Activated CD4-positive, alpha-beta T cell treated with anti-CD3 and anti-CD28 coated beads for 36 hours (primary cell): ENCODE results near the gene CGB5. TPM values are rescaled to one million over a fixed set of nuclear protein-coding genes. Genes with fewer than 3 reads are reported as not detected.
"Not testable (repeated sequence)": the region's sequence is repeated elsewhere in the genome, so short reads cannot be mapped to it uniquely, and the experiment has no call there.

ENCODE experiments used
- ATAC-seq: fragments of 200-7000 bp; cut with Tn5 transposase; one replicate; pipeline ENCODE4 v1.10.0; 2021; ENCODE audit warnings: mild to moderate bottlenecking, moderate library complexity
- CTCF ChIA-PET: fragments of 350-600 bp; sonication (Branson Sonifier 250); formaldehyde crosslinking; loops from one replicate; lab custom pipeline; 2021; ENCODE audit warnings: antibody characterized with exemption; lab: Charles Lee
- POLR2A ChIA-PET: fragments of 350-600 bp; sonication (Branson Sonifier 250); formaldehyde crosslinking; loops from one replicate; lab custom pipeline; 2021; ENCODE audit warnings: antibody characterized with exemption, inconsistent platforms; lab: Charles Lee
- DNase-seq: peaks from one replicate; pipeline ENCODE4 v3.0.0-alpha.2; 2020
- H3K27ac Mint-ChIP-seq: one replicate; pipeline ENCODE4 v1.8.0; 2021; ENCODE audit warnings: mixed read lengths
- H3K27me3 Mint-ChIP-seq: one replicate; pipeline ENCODE4 v1.8.0; 2021; ENCODE audit warnings: mixed read lengths
- H3K36me3 Mint-ChIP-seq: one replicate; pipeline ENCODE4 v1.8.0; 2021; ENCODE audit warnings: low read depth, mixed read lengths
- H3K4me1 Mint-ChIP-seq: one replicate; pipeline ENCODE4 v1.8.0; 2021; ENCODE audit warnings: mixed read lengths
- H3K4me3 Mint-ChIP-seq: one replicate; pipeline ENCODE4 v1.8.0; 2021; ENCODE audit warnings: mild to moderate bottlenecking, moderate library complexity, mixed read lengths
- H3K9me3 Mint-ChIP-seq: one replicate; pipeline ENCODE4 v1.8.0; 2021; ENCODE audit warnings: low read depth, mixed read lengths
- intact Hi-C, 2 experiments: fragments of 100-400 bp; cut with DNase I in 1 of 2; cut with micrococcal nuclease in 1 of 2; formaldehyde crosslinking; loops; one replicate each; pipeline versions ENCODE4 v1.14.2 to v1.15.1; 2022 to 2024; cut with DNase I, micrococcal nuclease
- total RNA-seq, 2 experiments: library from RNA; stranded (reverse); gene quantifications; one replicate each; pipeline ENCODE4 v1.2.3, GENCODE V29; 2021

Gene CGB5
- total RNA-seq, 2 experiments from 2014 or later: not detected

GRCh38 chr19:49020931-49021895 is 22.4 kb upstream of the CGB5 start:
- no peak overlapping the region for H3K27ac Mint-ChIP-seq
- no peak overlapping the region for H3K4me3 Mint-ChIP-seq
- intact Hi-C loops: no loop called here
- peak; percentile 41 for DNase-seq
- peaks cover 3% of the 10 kb centered on the region for H3K36me3 Mint-ChIP-seq
- CTCF ChIA-PET: interaction anchor here (0.7 to 2.2 kb wide), 4 partner anchors 16 to 50 kb away, joined by 3 to 18 read pairs (median 4); partner anchors contain the start of genes GYS1 and RUVBL2
- H3K9me3 Mint-ChIP-seq: no peaks in the 10 kb centered on the region
- POLR2A ChIA-PET: no interaction called here
- peaks cover 16% of the 10 kb centered on the region for H3K4me1 Mint-ChIP-seq
- ATAC-seq: no peak
- peaks cover 6% of the 10 kb centered on the region for H3K27me3 Mint-ChIP-seq

DNA sequence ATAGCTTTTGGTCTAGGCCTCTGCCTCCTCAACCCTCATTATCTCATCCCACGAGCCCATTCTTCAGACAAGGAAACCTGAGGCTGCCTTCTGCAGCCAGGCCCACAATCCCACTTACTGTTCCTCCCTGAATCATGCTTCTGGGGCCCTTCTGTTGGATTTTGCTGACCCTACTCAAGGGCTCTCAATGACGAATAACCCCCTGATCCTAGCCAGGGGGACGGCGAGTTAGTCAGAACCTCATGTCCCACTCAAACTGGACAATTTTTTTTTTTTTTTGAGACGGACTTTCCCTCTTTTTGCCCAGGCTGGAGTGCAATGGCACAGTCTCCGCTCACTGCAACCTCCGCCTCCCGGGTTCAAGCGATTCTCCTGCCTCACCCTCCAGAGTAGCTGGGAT is 21.5 kb upstream of the CGB5 start:
- ATAC-seq (no peak), DNase-seq (no peak)
- no peak overlapping the region for H3K4me3 Mint-ChIP-seq
- ChIA-PET POLR2A (no interaction called here), CTCF (interaction anchor here (1.5 kb wide), 1 partner anchor 22 kb away, joined by 5 read pairs; no protein-coding TSS in a partner anchor)
- H3K27me3 Mint-ChIP-seq: peaks cover 6% of the 10 kb centered on the region
- no peak overlapping the region for H3K27ac Mint-ChIP-seq
- intact Hi-C loops: no loop called here
- peaks cover 16% of the 10 kb centered on the region for H3K4me1 Mint-ChIP-seq
- H3K9me3 Mint-ChIP-seq: no peaks in the 10 kb centered on the region
- no peaks in the 10 kb centered on the region for H3K36me3 Mint-ChIP-seq

GRCh38 chr19:49024233-49024632 is 19.4 kb upstream of the CGB5 start, which contains the start of gene CGB3:
Gene CGB3 (minus strand): TSS chr19:49024333. CDS start chr19:49023971, 362 bp downstream.
- POLR2A ChIA-PET, H3K27me3 Mint-ChIP-seq, CTCF ChIA-PET, H3K36me3 Mint-ChIP-seq, DNase-seq, H3K9me3 Mint-ChIP-seq, intact Hi-C loops, ATAC-seq, H3K27ac Mint-ChIP-seq, H3K4me3 Mint-ChIP-seq: not testable (repeated sequence)
- H3K4me1 Mint-ChIP-seq: peaks cover 10% of the 10 kb centered on the region

- H3K4me1 Mint-ChIP-seq, H3K4me3 Mint-ChIP-seq, H3K9me3 Mint-ChIP-seq, POLR2A ChIA-PET, H3K36me3 Mint-ChIP-seq, ATAC-seq, DNase-seq, H3K27me3 Mint-ChIP-seq, intact Hi-C loops, H3K27ac Mint-ChIP-seq, CTCF ChIA-PET: not testable (repeated sequence)
Measured at GRCh38 chr19:49025088-49025487, 18.6 kb upstream of the CGB5 start.

GRCh38 chr19:49025599-49025998 is 18.0 kb upstream of the CGB5 start:
- ATAC-seq, H3K36me3 Mint-ChIP-seq, H3K4me3 Mint-ChIP-seq, H3K9me3 Mint-ChIP-seq, intact Hi-C loops, DNase-seq, CTCF ChIA-PET, POLR2A ChIA-PET, H3K27ac Mint-ChIP-seq, H3K27me3 Mint-ChIP-seq, H3K4me1 Mint-ChIP-seq: not testable (repeated sequence)

DNA sequence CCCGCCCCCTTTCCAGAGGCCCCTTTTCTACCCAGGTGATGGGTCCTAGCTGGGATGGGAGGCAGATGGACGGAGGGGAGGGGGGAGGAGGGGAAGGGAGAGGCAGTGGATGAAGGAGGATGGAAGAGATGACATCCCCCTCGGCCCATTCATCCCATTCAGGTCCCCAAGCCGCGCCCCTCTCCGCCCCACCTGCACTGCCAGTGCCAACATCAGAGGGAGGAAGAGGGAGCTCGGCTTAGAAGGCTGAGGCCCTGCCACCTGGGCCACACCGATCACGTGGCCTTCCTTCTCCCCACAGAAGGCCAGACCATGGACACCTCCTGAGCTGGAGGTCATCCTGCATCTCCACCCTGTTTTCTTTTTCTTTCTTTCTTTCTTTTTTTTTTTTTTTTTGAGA is 15.0 kb upstream of the CGB5 start:
- H3K27me3 Mint-ChIP-seq, H3K4me3 Mint-ChIP-seq, H3K27ac Mint-ChIP-seq, POLR2A ChIA-PET, intact Hi-C loops, H3K9me3 Mint-ChIP-seq, H3K4me1 Mint-ChIP-seq, CTCF ChIA-PET, ATAC-seq, H3K36me3 Mint-ChIP-seq, DNase-seq: not testable (repeated sequence)

GRCh38 chr19:49029749-49030148 is 13.9 kb upstream of the CGB5 start:
- H3K9me3 Mint-ChIP-seq, H3K36me3 Mint-ChIP-seq, ATAC-seq, H3K4me1 Mint-ChIP-seq, H3K27ac Mint-ChIP-seq, H3K27me3 Mint-ChIP-seq, CTCF ChIA-PET, POLR2A ChIA-PET, intact Hi-C loops, H3K4me3 Mint-ChIP-seq, DNase-seq: not testable (repeated sequence)

- H3K27me3 Mint-ChIP-seq, H3K4me1 Mint-ChIP-seq, CTCF ChIA-PET, DNase-seq, H3K36me3 Mint-ChIP-seq, POLR2A ChIA-PET, H3K9me3 Mint-ChIP-seq, H3K27ac Mint-ChIP-seq, H3K4me3 Mint-ChIP-seq, intact Hi-C loops, ATAC-seq: not testable (repeated sequence)
Measured at GRCh38 chr19:49030323-49030722, 13.3 kb upstream of the CGB5 start.

- H3K4me1 Mint-ChIP-seq, POLR2A ChIA-PET, H3K9me3 Mint-ChIP-seq, H3K36me3 Mint-ChIP-seq, H3K27me3 Mint-ChIP-seq: not testable (repeated sequence)
- ATAC-seq: peak; percentile 96
- peak; percentile 93 for DNase-seq
- CTCF ChIA-PET: interaction anchor here (0.6 to 1.0 kb wide), 2 partner anchors 33 to 177 kb away, joined by 3 to 6 read pairs; no protein-coding TSS in a partner anchor
- H3K4me3 Mint-ChIP-seq: peak within 1 kb of the TSS; percentile 55
- intact Hi-C loops: loop anchor here in 1 of 2 experiments (1.0 kb wide), 1 partner anchor 38 kb away; the partner anchor contains the start of genes GYS1 and RUVBL2
- peak within 1 kb of the TSS; percentile 31 for H3K27ac Mint-ChIP-seq
Measured at GRCh38 chr19:49031642-49032301, 11.9 kb upstream of the CGB5 start, which contains the start of gene CGB2. Gene CGB2 (plus strand): TSS chr19:49031890. CDS start chr19:49032096, 206 bp downstream.

DNA sequence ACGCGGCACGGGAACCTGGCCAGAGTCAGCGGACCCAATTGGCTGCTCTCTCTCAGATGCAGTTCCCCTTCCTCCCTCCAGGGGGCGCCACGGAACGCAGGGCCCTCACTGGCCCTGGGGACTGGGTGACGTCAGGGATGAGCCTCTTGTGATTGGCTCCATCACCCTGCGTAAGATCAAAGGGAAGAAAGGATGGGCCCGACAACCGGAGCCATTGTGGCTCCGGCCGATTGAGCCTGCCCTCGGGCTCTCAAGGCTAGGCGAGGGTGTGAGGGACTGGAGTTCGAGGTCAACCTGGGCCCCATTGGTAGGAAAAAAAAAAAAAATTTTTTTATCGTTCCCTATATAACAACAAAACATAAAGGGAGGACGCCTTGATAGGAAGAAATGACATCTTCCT is 6.8 kb upstream of the CGB5 start, which contains the start of gene CGB1:
CGB1 (minus strand) TSS at position 81 of the 400 bp plus-strand sequence. CDS start 184 bp downstream, outside the sequence.
- peak; percentile 77 for ATAC-seq
- CTCF ChIA-PET, H3K9me3 Mint-ChIP-seq: not testable (repeated sequence)

DNA sequence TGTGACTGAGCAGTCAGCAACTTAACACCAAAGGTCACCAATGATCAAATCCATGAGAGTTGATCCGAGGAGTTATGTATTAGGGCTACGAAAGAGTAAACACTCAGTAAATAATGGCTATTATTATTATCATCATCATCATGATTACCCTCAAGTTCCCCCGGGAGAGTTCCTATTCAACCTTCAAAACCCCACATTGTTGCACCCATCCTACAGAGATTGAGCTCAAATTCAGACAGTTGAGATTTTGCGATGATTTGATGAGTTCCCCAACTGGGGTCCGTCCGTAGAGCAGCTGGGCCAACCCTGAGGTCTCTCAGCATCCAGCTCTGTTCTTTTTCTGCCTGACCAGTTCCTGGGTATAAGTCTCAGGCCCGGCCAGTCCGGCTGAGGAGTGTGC is 5.5 kb upstream of the CGB5 start:
- POLR2A ChIA-PET, CTCF ChIA-PET, H3K27ac Mint-ChIP-seq, H3K36me3 Mint-ChIP-seq, H3K4me1 Mint-ChIP-seq, H3K9me3 Mint-ChIP-seq, DNase-seq, intact Hi-C loops, H3K27me3 Mint-ChIP-seq, H3K4me3 Mint-ChIP-seq, ATAC-seq: not testable (repeated sequence)

More for the DNA sequence above, 6.8 kb upstream of the CGB5 start, which contains the start of gene CGB1:
- H3K4me3 Mint-ChIP-seq, H3K4me1 Mint-ChIP-seq, H3K36me3 Mint-ChIP-seq, H3K27me3 Mint-ChIP-seq, H3K27ac Mint-ChIP-seq, POLR2A ChIA-PET: not testable (repeated sequence)
- peak; percentile 85 for DNase-seq
- intact Hi-C loops: loop anchor here in 1 of 2 experiments (1.0 kb wide), 1 partner anchor 48 kb away; the partner anchor contains the start of gene SNRNP70
